HG03196 (cell line): ENCODE measurements around the gene CTBP1.
"Not testable (repeated sequence)": the region's sequence is repeated elsewhere in the genome, so short reads cannot be mapped to it uniquely, and the experiment has no call there.

Experiments used
- ATAC-seq: cut with Tn5 transposase; IDR thresholded peaks from one replicate; pipeline ENCODE4 v1.9.1; 2021; ENCODE audit not compliant: unreplicated experiment

The CTBP1 gene

DNA sequence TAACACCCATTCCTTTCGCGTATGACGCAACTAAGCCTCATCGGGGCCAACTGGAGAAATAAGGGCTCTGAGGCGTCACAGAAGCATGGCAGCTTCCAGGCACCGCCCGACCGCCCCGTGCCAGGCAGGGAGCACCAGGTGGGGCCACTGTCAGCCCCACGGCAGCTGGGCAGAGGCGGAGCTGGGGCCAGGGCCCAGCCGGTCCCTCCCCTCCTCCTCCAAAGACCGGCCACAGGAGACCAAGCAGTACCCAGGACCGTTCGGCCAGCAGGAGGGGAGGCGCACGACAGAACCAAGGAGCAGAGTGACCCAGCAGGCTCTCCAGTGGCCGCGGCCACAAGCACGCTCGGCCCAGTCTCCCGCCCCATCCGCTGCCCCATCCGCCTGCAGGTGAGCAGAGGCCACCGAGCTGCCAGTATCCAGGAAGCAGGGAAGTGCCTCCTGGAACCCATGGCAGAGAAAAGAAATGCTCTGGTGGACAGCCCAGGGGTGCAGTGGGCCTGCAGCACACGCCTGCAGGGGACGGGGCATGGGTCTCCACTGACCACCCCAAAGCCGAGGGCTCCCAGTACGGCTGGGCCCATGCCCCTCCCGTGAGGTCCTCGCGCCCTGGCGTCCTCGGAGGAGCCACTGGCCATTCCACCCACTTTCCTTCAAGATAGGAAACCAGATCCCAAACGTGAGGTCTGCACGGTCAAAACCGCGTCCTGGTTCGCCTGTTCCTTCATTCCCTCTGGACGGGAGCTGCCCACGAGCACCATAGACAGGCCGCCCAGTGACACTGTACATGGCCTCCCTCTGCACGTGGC is 9.6 kb downstream of the CTBP1 start:
- no peak for ATAC-seq

DNA sequence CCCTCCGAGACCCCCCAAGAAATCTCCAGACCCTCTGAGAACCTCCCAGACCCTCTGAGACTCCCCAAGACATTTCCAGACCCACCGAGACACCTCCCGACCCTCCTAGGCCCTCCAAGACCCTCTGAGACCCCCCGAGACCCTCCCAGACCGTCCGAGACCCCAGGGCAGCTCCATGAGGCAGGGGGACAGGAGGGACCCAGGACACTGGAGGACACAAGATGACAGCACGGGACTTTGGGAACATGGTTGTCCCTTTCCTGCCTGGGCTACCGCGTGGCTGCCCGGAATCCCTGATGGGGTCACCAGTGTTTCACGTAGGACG is 10.3 kb downstream of the CTBP1 start:
- ATAC-seq, result no peak

DNA sequence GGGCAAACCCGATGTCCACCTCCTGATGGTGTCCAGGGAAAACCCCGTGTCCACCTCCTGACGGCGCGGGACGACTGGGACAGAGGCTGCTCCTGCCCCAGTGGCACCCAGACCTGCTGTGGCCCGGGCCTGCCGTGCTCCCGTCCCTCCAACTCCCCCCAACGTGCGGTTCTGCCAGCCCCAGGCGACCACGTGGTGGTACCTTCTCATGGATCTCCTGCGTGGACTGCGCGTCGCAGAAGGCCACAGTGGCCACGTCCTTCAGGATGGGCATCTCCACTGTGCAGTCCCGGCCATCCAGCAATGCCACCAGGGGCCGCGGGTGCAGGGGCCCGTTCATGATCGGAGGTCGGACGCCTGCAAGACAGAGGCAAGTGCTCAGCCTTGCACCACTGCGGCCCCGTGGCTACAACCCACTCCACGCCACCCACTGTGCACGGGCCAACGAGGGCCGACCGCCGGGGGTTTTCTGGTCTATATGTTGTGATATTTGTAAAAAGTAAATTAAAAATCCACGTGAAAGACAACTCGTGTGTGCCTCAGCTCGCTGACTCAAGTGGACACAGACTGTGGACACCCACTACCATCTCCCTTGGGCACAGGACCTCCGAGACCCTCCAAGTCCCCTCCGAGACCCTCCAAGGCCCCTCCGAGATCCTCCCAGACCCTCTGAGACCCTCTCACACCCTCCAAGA is 10.8 kb downstream of the CTBP1 start:
- ATAC-seq, result no peak

DNA sequence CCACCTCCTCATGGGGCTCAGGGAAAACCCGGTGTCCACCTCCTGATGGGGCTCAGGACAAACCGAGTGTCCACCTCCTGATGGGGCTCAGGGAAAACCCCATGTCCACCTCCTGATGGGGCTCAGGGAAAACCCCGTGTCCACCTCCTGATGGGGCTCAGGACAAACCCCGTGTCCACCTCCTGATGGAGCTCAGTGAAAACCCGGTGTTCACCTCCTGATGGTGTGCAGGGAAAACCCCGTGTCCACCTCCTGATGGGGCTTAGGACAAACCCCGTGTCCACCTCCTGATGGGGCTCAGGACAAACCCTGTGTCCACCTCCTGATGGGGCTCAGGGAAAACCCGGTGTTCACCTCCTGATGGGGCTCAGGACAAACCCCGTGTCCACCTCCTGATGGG is 11.7 kb downstream of the CTBP1 start:
- ATAC-seq, result not testable (repeated sequence)

DNA sequence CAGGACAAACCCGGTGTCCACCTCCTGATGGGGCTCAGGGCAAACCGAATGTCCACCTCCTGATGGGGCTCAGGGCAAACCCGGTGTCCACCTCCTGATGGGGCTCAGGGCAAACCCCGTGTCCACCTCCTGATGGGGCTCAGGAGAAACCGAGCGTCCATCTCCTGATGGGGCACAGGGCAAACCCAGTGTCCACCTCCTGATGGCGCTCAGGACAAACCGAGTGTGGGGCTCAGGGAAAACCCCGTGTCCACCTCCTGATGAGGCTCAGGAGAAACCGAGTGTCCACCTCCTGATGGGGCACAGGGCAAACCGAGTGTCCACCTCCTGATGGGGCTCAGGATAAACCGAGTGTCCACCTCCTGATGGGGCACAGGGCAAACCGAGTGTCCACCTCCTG is 12.1 kb downstream of the CTBP1 start:
- ATAC-seq, result not testable (repeated sequence)

DNA sequence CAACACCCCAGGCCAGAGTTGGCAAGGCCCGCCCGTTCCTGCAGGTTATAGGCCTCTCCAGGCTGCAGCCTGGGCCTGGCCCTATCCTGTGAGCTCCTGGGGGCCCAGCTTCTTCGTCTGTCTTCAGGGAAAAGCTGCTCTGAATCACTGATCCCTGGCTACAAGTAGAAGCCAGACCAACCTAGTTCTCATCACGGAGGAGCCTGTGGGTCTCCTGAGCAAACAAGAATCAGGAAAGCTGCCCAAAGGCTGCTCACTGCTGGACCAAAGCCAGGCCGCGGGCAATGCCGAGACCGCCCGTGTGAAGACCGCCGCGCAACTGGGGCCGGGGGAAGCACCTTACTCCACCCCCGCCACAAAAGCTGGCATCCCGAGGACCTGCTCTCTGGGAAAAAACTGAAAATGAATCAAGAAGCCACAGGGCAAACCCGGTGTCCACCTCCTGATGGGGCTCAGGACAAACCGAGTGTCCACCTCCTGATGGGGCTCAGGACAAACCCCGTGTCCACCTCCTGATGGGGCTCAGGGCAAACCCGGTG is 12.8 kb downstream of the CTBP1 start:
- no peak for ATAC-seq

DNA sequence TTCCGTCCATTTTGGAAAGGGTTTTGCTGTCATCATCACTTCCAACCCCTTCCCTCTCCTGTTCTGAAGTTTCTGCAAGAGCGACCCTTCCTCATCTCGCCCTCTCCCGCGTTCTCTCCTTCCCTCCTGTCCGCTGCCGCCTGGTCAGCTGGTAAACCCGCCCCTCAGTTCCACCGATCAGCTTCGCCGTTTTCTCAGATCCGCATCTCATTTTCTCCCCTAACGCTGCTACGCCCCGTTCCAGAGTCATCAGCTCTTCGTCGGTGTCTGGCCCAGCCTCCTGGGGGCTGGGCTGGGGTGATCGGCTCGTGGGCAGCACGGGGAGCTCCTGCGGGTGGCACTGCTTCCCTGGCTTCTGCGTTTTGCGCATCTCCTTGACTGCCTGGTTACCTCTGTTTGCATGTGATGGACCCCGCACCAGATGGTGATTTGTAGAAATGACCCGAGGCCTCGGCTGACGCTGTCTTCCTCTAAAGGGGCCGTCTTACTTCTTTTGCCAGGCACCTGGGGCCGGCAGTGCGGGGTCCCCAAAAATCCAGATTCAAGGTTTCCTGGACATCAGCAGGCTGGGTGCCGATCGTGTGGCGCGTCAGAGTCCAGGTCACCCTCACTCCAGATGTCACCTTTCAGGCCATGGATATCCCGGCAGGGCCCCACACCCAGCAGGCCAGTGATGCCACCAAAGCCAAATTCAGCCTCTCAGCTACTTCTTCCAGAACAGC is 13.4 kb downstream of the CTBP1 start:
- ATAC-seq, result no peak

DNA sequence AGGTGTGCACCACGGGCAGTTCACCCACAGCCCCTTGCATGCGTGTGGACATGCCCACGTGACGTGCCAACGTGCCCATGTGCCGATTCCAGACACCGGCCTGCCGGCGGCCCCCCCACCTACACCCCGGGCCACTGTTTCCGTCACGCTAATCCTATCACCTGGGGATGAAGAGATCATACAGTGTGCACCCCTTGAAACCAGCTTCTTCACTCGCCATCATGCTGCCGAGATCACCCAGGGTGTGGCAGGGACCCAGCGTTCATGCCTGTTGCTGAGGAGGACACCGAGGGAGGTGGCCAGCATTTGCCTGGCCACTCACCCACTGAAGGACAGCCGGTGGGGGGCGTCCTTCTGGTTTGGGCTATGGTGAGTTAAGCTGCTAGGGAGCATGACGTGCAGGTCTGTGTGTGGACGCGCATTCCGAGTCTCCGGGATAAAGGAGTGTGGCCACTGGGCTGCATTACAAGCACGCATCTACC is 14.1 kb downstream of the CTBP1 start:
- ATAC-seq, result no peak

DNA sequence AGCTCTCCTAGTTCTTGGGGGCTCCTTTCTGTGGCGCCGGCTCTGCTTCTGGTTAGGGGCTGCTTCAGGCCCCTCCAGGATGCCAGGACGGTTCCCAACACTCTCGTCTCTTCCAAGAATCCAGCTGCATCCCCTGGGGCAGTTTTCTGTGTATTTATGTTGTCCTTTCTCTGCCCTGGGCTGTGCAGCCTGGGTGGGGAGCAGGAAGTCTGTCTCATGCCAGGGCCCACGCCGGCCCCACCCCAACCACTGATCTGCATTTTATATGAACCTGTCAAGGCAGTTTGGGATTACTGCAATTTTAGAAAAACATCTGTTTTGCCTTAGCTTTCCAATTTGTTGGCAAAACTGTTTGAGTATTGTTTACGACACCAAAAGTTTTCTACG is 14.6 kb downstream of the CTBP1 start:
- ATAC-seq, result no peak

DNA sequence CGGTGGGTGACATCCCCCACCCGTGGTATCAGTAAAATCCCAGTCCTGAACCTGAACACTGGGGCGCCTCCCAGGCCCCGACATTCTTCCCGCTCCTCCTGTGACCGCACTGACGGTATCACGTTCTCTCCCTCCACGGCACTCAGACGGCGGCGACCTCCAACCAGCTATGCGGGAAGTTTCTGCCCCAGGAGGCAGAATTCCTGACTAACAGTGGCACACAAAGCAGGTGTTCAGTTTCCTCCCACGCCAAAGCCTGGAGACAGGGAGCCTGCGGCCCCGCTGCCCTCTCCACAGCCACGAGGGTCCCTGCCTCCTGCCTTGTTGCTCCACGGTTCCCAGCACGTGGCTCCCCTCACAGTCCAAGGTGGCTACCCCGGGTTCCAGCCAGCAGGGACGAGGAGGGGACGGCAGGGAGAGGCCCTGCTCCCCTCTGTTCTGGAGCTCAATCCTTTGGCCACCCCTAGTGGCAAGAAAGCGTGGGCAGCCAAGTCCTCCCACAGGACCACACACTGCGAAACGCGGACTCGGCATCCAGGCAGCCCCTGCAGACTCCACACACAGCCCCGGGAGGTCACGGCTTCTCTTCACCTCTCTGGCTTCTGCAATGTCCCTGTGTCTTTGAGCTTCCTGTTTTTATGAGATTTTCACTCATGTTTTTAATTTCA is 15.2 kb downstream of the CTBP1 start:
- ATAC-seq, result no peak

DNA sequence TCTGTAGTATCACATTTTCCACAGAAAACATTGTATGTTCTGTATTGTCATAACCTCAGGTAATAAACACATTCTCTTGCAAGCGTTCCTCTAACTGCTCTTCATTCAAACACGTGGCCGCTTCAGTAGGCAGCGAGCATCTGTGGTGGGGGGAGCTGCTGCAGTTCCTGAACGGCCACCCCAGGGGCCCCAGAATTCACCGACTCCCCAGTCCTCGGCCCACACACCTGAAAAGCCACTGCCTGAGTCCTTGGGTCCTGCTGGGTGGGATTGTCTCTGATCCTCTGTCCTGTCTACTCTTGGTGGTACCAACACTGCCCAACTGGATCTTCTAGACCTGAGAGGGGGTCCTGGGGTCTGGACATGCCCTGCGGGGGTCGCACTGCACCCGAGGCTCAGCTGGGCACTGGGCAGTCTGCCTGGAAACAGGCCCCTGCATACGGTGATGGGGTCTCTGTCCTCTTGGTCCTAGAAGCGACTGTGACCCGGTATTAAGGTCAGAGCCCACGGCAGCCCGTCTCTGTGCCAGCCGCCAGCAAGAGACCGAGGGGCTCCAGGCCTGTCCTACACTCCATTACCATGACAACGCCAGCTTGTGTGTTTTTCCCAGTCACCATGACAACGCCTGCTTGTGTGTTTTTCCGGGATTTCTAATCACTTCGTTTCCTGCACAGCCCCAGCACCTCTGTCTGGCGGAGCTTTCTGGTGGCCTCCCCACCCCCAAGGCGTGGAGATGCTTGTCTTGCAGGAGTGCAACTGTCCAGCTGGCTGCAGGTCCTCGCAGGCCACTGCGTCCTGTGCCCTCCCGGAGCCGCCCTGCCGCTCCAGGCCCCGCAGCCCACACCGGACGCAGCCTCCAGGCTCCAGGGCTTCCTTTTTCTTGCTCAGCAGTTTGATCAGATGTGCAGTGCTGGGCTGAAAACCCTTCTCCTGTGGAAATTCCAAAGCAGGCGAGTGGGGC is 16.0 kb downstream of the CTBP1 start:
- ATAC-seq, result no peak

DNA sequence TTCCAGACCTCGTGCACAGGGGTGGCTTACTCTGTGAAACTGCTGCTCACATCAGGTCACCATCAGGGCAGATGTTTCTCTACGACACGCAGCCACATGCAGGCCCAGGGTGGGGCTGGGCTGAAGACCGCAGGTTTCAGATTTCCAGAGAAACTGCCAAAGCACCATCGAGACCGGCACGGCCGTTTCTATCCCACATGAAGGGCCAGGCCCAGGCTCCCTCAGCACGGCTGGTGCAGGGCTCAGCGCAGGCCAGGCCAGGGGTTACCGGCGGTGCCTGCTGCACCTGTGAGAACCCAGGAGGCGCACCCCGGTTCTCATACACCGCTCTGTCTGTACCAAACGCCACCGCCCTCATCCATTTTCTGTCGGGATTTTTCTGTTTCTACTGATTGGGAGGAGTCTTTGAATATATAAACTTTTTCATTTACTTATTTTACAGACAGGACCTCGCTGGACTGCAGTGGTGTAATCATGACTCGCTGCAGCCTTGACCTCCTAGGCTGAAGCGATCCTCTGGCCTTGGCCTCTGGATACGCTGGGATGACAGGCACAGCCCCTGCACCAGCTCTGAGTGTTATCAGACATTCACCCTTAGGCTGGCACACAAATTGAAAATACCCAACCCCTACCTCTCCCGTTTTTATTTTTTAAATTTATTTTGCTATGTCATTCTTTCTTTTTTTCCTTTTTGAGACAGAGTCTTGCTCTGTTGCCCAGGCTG is 17.1 kb downstream of the CTBP1 start:
- ATAC-seq, result no peak

DNA sequence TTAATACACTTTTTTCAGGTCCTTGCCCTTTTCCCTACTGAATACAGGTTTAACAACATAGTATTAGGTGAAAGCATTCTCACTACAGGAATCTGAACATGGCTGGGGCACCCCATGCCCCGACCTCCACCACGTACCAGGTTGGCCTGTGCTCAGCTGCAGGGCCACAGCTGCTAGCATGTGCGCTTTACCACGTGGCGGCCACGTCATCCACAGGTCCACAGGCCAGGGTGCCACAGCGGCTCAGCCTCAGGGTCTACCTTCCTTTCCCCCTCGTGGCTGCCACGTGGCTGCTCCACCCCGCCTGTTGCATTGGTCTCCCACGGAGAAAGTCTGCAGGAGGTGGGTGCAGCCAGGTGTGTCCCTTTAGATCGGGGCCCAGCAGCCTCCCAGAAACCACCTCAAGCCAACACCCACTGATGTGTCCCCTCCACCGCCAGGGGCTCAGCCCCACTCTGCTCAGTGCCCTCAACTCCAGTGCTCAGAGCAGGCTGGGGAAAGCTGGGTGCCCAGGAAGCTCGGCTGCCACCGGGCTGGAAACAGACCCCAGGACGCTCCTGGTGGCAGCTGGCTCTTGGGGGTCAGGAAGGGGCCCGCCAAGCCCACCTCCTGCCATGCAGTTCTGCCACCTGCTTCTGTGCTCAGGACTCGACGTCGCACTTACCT is 17.8 kb downstream of the CTBP1 start:
- no peak for ATAC-seq

DNA sequence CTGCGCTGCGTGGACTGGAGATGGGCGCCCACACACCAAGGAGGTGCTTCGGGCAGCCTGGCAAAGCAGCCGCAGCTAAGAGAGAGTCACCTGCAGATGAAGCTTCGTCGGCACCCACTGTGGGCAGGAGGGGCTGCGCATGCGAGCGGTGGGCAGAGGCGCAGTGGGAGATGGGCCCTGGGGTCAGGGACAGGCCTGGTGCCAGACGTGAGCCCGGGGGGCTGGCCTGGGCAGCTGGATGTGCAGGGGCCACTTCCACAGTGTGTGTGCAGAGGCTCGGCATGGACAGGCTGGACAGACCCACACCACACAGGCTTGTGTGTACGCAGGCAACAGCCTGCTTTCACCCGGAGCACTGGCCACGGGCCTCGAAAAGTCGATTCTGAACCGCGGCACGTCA is 18.6 kb downstream of the CTBP1 start:
- ATAC-seq, result no peak

DNA sequence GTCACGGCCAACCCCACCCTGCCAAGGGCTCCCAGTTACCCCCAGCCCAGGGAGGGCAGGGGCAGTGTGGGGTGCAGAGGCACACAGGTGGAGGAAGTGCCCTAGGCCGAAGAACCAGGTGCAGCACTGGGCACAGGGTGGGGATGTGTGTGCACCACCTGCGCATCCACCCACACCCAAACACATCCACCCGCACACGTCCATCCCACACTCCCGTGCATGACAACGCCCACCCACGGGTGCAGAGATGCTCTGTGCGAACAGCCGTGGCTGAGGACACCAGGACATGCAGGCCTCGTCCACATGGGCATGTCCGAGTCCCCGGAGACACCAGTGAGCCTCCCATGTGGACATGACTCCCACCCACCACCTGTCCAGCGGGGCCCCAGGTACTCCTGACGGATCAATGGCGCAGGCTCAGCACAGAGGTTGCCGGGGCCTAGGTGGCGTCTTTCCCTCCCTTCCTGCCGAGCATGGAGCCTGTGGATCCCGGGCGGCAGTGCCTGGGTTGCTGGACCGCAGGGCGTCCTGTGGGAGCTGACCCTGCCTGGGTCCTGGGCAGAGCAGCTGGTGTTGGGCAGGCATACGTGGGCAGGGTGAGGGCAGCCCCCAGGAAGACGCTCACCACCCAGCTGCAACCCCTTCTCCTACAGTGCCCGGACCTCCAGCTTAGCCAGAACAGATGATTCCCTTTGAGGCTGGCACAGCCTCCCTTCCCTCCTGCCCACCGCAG is 19.6 kb downstream of the CTBP1 start:
- no peak for ATAC-seq

DNA sequence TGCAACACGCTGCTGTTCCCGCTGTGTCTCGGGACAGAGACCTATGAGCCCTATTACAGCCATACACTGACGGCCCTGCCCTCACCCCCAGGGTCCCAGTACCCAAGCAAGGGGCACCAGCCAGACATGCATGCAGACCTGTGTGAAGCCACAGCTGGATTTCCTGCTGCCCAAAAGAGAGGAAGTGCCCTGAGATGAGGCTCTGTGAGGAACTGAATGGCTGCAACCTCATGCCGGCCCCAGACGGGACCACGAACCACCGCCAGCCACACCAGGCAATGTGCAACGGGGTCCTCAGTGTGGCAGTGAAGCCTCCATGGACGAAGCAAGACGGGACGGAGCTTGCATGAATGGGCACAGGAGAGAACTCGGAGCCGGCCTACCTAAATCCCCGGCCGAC is 21.1 kb downstream of the CTBP1 start:
- ATAC-seq, result no peak

DNA sequence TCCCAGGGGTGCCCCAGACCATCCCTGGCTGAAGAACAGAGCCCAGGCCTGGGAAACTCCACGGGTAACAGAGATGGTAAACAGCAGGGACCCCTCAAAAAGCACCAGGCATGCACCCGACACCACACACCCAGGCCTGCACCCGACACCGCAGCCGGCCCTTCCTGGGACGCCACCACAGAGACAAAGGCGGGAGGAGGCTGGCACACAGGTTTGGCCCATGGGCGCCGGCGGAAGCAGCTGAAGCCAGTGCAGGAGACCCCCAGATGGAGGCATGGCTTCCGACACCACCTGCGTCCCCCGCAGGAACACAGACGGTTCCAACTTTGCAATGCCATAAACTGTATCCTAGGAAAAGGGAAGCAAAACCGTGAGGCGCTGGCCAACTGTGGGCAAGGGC is 22.3 kb downstream of the CTBP1 start:
- ATAC-seq, result no peak

DNA sequence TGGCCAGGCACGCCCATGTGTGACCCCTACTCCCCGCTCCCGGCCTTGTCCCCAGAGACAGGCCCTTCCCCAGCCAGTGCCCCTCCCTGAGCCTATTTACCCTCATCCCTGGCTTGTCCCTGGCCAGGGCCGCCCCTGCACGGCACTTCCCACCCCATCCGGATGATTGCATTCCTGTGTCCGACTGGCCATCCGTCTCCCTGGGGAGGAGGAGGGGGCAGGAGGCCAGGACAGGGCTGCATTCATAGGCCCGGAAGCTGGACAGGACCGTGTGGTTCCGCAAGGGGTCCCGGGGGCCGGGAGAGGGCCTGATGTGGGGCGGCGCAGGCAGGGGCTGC is 22.8 kb downstream of the CTBP1 start:
- ATAC-seq, result no peak
